ENCODE results near the gene NTN5.

The NTN5 gene

DNA sequence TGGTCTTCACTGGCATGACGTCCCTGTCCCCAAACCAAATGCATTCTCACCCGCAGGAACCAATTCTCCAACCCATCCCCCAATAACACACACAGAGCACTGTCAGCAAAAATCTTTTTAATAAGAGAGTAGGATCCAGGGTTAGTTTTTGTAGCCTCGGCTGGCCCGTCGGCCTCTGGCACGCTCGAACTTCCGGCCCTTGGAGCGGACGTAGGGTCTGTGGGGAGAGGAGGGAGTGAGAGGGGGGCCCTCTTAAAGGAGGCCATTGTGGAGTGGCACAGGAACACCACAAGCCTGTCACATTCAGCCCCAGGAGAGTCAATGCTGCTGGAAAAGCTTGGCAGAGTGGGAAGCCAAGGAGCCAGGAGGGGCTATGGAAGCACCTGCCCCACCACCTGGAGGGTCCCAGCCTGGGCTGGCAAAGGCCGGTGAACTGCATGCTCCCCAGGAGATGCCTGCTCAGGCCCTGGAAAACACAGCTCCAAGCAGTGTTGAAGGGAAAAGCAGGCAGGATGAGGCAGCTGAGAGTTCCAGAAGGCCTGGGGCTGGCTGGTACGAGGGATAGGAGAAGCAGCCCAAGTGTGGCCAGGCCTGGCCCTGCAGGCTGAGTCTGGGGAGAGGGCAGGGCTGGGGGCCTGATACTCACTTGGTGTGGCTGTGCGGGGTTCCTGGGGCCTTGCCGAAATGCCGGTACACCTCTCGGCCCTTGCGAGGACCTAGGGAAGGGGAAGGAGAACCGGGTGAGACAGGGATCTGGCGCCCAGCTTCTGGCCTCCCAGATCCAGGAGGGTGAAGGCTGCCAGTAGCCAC, 57.4 kb downstream of the NTN5 start:
- DNase-seq (ENCODE audit: low read depth in 1 of 2, low spot score in 1 of 2) = no peak

DNA sequence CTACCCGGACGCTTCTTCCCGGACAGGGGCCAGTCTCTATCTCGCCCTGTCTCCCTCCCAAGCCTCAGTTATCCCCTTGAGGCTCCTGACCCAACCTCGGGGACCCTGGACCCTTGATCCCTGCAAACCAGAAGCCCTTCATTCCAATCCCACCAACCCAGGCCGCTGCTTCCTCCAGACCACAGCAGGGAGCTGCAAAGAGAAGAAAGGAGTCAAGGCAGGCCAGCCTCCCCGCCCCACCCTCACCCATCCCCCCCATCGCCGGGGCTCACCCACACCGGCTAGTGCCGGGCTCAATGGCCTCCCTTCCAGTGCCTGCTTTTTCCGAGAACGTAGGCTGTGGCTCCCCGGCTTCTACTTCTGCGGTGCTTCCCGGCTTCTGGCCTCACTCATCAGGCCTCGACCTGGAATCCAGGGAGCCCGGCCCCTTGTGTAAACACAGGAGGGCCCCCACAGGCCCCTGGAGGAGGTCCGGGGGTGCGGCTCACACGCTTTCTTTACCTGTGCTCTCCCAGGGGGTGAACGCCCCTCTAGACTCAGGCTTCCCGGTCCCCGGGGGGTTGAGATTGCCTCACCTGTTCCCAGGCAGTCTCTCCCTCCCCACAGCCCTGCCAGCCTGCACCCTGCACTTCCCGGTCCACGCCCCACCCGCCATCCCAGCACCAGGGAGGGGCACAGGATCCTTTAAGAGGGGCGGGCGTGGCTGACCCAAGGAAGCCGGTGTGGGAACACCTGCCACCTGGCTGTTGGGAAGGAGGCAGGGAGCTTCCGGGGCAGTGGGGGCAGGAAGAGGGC, 58.2 kb downstream of the NTN5 start, which contains the start of gene FAM83E:
Gene FAM83E (minus strand): TSS at position 641 of the 795 bp plus-strand sequence. CDS start 1,704 bp downstream, outside the sequence.
- DNase-seq (ENCODE audit: low read depth in 1 of 2, low spot score in 1 of 2) = no peak

DNA sequence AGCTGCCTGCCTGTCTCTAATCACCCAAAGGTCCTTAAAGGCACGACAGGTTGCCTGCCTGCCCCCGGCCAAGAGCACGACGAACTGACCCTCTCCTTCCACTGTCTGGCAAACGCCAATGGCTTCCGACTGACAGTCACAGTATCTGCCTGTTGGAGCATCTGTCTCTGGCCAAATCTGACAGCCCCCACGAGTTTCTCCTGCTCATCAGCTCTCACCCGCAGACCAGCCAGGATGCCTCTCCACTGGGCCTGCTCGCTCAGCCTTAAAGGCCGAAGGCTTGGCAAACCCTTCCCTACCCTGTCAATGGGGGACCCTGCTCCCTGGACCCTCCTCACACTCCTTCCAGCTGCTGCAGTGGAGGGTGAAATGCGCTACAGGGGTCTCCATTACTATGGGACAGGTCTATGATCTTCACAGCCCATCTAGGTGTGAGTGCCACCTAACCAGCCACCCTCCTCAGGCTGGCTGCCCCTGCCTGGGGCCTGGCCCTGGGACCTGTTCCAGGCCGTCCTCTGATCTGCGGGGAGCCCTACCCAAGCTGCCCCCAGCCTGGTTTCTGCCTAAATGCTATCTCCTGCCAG, 58.9 kb downstream of the NTN5 start:
- no peak for DNase-seq (ENCODE audit: low read depth in 1 of 2, low spot score in 1 of 2)

DNA sequence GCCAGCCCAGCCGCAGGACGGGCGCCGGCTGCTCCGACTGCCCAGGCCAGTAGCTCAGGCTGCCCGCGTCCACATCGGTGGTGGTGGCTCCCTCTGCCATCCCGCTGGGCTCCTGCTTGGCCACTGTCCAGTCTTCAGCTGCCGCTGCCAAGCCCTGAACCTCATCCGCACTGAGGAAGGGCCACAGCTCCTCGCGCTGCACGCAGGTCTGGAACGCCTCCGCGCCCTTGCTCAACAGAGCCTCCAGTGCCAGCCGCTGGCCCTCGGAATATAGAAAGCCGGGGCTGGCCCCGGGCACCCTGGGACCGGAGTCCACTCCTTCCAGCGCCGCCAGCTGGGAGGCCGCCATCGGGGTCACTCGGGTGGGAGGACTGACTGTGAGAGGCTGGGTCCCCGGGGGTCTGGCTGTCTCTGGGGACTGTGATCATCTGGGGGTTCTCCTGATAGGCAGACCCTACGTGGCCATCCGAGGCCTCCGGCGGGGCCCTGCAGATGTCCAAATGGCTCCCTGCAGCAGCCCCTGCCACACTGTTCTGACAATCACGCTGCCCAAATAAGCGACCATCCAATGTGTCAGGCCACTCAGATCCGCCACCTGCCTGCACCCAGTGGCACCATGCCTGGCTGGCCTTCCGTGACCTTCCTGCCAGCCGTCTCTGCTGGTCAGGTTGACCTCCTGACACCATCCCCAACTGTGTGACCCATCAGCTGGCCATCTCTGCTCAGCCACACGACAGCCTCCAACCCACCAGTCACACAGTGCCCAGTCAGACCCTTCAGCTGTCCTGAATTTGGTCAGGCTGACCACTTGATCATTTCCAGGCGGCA, 59.6 kb downstream of the NTN5 start:
- DNase-seq (ENCODE audit: low read depth in 1 of 2, low spot score in 1 of 2) = no peak

DNA sequence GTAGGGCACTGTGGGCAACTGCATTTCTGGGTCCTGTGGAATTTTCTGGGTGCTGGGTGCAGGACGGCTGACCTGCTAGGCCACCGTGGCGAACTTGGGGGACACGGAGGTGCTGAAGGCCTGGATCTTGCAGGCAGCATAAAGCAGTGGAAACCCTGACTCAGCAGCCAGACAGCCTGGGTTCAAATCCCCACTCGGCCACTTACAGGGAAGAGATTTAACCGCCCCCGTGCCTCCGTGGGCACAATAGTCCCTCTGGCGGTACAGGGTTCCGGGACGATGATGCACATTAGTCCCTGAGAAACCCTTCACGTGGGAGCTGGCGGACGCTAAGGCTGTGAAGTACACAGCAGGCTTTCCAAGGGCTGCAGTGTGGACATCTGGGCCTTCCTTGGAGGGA, 60.9 kb downstream of the NTN5 start:
- no peak for DNase-seq (ENCODE audit: low read depth in 1 of 2, low spot score in 1 of 2)
